ENCODE data around the gene NRARP. TPM values are rescaled to one million over a fixed set of nuclear protein-coding genes. Genes with fewer than 3 reads are reported as not detected.

Gene NRARP
- total RNA-seq, 1 experiment from 2014 or later = 51.5 TPM

- H3K4me3 Mint-ChIP-seq = no peak overlapping the region
- peaks cover 25% of the 10 kb centered on the region for H3K4me1 Mint-ChIP-seq
- DNase-seq (ENCODE audit: low spot score) = no peak
- no peaks in the 10 kb centered on the region for H3K27me3 Mint-ChIP-seq (ENCODE audit: low read depth)
- POLR2A ChIA-PET = interaction anchor here (0.6 kb wide), 1 partner anchor 15 kb away, joined by 3 read pairs; no protein-coding TSS in a partner anchor
- peak overlapping the region; percentile 49; the same call in 1 of the 2 replicates for H3K27ac Mint-ChIP-seq
- TF ChIP-seq GABPB1 (CRISPR knock-in tag; IDR thresholded peaks at IDR 0.05) = no peak
- TF ChIP-seq RELA (CRISPR knock-in tag; IDR thresholded peaks at IDR 0.05; ENCODE audit: borderline replicate concordance) = no peak
- TF ChIP-seq ZNF281 (CRISPR knock-in tag; IDR thresholded peaks at IDR 0.05) = no peak
- TF ChIP-seq ZNF219 (CRISPR knock-in tag; IDR thresholded peaks at IDR 0.05; ENCODE audit: borderline replicate concordance) = no peak
- no peak for TF ChIP-seq TEAD4 (CRISPR knock-in tag; IDR thresholded peaks at IDR 0.05)
- no peak for TF ChIP-seq NR2C2 (CRISPR knock-in tag; IDR thresholded peaks at IDR 0.05)
- no peak for TF ChIP-seq GRHL2 (CRISPR knock-in tag; IDR thresholded peaks at IDR 0.05; ENCODE audit: insufficient replicate concordance, severe bottlenecking)
- no peak for TF ChIP-seq MLX (CRISPR knock-in tag; IDR thresholded peaks at IDR 0.05)
- TF ChIP-seq USF1 (CRISPR knock-in tag; IDR thresholded peaks at IDR 0.05) = no peak
- TF ChIP-seq E2F5 (CRISPR knock-in tag; IDR thresholded peaks at IDR 0.05) = no peak
- no peak for TF ChIP-seq PRDM15 (CRISPR knock-in tag; IDR thresholded peaks at IDR 0.05)
- no peak for TF ChIP-seq ZSCAN18 (CRISPR knock-in tag; IDR thresholded peaks at IDR 0.05)
- TF ChIP-seq CREM (CRISPR knock-in tag; IDR thresholded peaks at IDR 0.05) = no peak
- H3K9me3 Mint-ChIP-seq = no peaks in the 10 kb centered on the region
- ATAC-seq = no peak
- CTCF ChIA-PET = interaction anchor here (0.5 to 4.4 kb wide), 6 partner anchors 8 to 137 kb away, joined by 3 to 28 read pairs (median 3); no protein-coding TSS in a partner anchor
- H3K36me3 Mint-ChIP-seq = peaks cover 16% of the 10 kb centered on the region
Observed at GRCh38 chr9:137273095-137273490, 29.0 kb downstream of the NRARP start.

All from WTC11 (cell line).